HepG2 (cell line): ENCODE results near the gene RNH1. TPM values are rescaled to one million over a fixed set of nuclear protein-coding genes. Genes with fewer than 3 reads are reported as not detected.

Experiments used
- CHD4 ChIP-seq: fragments of 200-600 bp; sonication (generic); IDR thresholded peaks from 2 replicates; pipeline ENCODE4 v1.7.0; 2017; ENCODE audit warnings: mild to moderate bottlenecking, low read length, borderline replicate concordance
- FLYWCH1 ChIP-seq: sonication (generic); formaldehyde crosslinking; IDR thresholded peaks from 2 replicates; pipeline ENCODE4 v1.8.1; 2023; ENCODE audit warnings: mild to moderate bottlenecking, missing genetic modification reagents
- MIER2 ChIP-seq: IDR thresholded peaks from 2 replicates; pipeline ENCODE4 v1.6.1; 2016; ENCODE audit warnings: missing biosample characterization, missing genetic modification reagents
- MLLT10 ChIP-seq: sonication (generic); formaldehyde crosslinking; IDR thresholded peaks from 2 replicates; pipeline ENCODE4 v1.4.0; 2020; ENCODE audit warnings: missing genetic modification reagents
- MYNN ChIP-seq: sonication (generic); formaldehyde crosslinking; IDR thresholded peaks from 2 replicates; pipeline ENCODE4 v1.4.0; 2020; ENCODE audit warnings: mild to moderate bottlenecking, low read depth, missing genetic modification reagents
- NFIC ChIP-seq: IDR thresholded peaks from 2 replicates; pipeline ENCODE4 v1.6.1; 2012; ENCODE audit warnings: mild to moderate bottlenecking, low read length, inconsistent platforms
- TCF12 ChIP-seq, 2 experiments: fragments of 450-650 bp in 1 of 2; sonication (generic) in 1 of 2; formaldehyde crosslinking in 1 of 2; IDR thresholded peaks; 2 replicates each; pipeline versions ENCODE4 v1.6.1 to v1.8.0; 2017 to 2022; ENCODE audit warnings: antibody characterized with exemption in 1 of 2, mild to moderate bottlenecking in 1 of 2, missing genetic modification reagents in 1 of 2, moderate library complexity in 1 of 2
- ZBTB1 ChIP-seq: sonication (generic); formaldehyde crosslinking; IDR thresholded peaks from 2 replicates; pipeline ENCODE4 v1.4.0; 2020; ENCODE audit warnings: missing genetic modification reagents, borderline replicate concordance
- ZBTB7B ChIP-seq: sonication (generic); formaldehyde crosslinking; IDR thresholded peaks from 2 replicates; pipeline ENCODE4 v1.4.0; 2020; ENCODE audit warnings: missing genetic modification reagents
- ZFP36L2 ChIP-seq: sonication (generic); formaldehyde crosslinking; IDR thresholded peaks from 2 replicates; pipeline ENCODE4 v1.4.0; 2020; ENCODE audit warnings: missing genetic modification reagents
- ZNF274 ChIP-seq: sonication (generic); formaldehyde crosslinking; IDR thresholded peaks from 2 replicates; pipeline ENCODE4 v1.5.1; 2020; ENCODE audit warnings: mild to moderate bottlenecking, missing genetic modification reagents
- ZNF33A ChIP-seq: sonication (generic); formaldehyde crosslinking; IDR thresholded peaks from 2 replicates; pipeline ENCODE4 v1.5.1; 2020; ENCODE audit warnings: missing genetic modification reagents, mild to moderate bottlenecking, moderate library complexity, borderline replicate concordance
- polyA plus RNA-seq, 8 experiments: library from polyadenylated mRNA; depleted of rRNA in 3 of 8; stranded (reverse) in 7 of 8; unstranded in 1 of 8; fragments of >200 nt; fragmentation: Illumina TruSeq in 4 of 8; extraction: Trizol in 4 of 8; gene quantifications; 2 replicates each; pipeline versions ENCODE4 v1.2.1 to v1.2.3, GENCODE V29; 2011 to 2016; ENCODE audit warnings: low read depth in 4 of 8, missing spikeins in 1 of 8, mixed read lengths in 1 of 8; ENCODE audit not compliant: insufficient read depth in 1 of 8
- total RNA-seq, 5 experiments: library from RNA; depleted of rRNA; stranded (reverse); fragments of >200 nt; fragmentation: Illumina TruSeq; extraction: Trizol; gene quantifications; 2 replicates each; pipeline ENCODE4 v1.2.3, GENCODE V29; 2016; ENCODE audit warnings: low read depth in 1 of 5
- TF ChIP-seq, protein P1 (sequence below): fragments of 450-650 bp; IDR thresholded peaks from 2 replicates; pipeline ENCODE4 v1.6.1; 2017; ENCODE audit warnings: mild to moderate bottlenecking
- TF ChIP-seq, protein P2 (sequence below), 2 experiments: sonication (generic) in 1 of 2; formaldehyde crosslinking in 1 of 2; IDR thresholded peaks; 2 replicates each; pipeline versions ENCODE4 v1.6.1 to v1.9.0; 2014 to 2022; ENCODE audit warnings: antibody characterized with exemption in 1 of 2, borderline replicate concordance in 1 of 2, inconsistent platforms in 1 of 2, low read depth in 1 of 2, missing genetic modification reagents in 1 of 2
- TF ChIP-seq, protein P3 (sequence below): IDR thresholded peaks from 2 replicates; pipeline ENCODE4 v1.6.1; 2016; ENCODE audit warnings: mild to moderate bottlenecking, missing biosample characterization, missing genetic modification reagents
- TF ChIP-seq, protein P4 (sequence below): IDR thresholded peaks from 2 replicates; pipeline ENCODE4 v1.6.1; 2016
- TF ChIP-seq, protein P5 (sequence below): sonication (generic); formaldehyde crosslinking; IDR thresholded peaks from 2 replicates; pipeline ENCODE4 v1.5.0; 2020; ENCODE audit warnings: mild to moderate bottlenecking, missing genetic modification reagents

The RNH1 gene
- total and polyA plus RNA-seq, 2 of the 13 experiments (the other 11 are each of a cell fraction or from before 2014, with no cell fraction given): 36.0 to 74.1 TPM

DNA sequence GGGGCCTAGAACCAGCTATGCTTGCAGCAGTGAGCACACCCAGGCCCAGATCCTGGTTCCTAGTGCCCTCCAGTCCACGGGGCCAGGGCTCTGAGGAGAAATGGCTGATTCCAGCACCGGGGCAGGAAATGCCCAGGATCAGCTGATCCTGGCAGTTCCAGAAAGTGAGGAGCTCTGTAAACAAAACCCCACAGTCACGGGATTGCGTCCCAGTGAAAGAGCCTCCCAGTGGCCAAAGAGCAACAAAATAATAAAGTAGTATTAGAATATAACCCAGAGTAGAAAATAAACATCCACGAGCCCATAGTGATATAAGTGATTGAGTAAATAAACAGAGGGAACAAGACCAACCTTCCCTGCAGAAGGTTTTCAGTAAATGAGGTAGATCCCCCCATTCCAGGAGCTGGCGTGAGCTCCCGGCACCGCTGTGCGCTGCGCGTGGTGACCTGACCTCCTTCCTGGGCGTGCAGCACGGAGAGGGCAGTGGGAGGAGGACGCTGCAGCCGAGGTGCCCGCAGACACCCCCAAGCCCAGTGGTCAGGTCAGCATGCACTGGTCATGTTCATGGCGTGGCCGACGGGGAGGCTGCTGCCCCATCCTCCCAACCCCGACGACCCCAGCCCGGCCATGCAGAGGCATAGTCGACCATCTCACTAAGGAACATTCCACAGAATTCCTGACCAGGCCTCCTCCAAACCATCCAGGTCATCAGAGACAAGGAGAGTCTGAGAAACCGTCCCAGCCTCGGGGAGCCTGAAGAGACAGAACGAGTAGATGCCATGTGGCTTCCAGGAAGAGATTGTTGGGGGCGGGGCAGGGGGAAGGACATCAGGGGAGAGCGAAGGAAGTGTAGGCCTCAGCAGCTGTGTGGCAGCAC lies 37.1 kb downstream of the RNH1 start (continued):
- TF ChIP-seq, protein P1, sequence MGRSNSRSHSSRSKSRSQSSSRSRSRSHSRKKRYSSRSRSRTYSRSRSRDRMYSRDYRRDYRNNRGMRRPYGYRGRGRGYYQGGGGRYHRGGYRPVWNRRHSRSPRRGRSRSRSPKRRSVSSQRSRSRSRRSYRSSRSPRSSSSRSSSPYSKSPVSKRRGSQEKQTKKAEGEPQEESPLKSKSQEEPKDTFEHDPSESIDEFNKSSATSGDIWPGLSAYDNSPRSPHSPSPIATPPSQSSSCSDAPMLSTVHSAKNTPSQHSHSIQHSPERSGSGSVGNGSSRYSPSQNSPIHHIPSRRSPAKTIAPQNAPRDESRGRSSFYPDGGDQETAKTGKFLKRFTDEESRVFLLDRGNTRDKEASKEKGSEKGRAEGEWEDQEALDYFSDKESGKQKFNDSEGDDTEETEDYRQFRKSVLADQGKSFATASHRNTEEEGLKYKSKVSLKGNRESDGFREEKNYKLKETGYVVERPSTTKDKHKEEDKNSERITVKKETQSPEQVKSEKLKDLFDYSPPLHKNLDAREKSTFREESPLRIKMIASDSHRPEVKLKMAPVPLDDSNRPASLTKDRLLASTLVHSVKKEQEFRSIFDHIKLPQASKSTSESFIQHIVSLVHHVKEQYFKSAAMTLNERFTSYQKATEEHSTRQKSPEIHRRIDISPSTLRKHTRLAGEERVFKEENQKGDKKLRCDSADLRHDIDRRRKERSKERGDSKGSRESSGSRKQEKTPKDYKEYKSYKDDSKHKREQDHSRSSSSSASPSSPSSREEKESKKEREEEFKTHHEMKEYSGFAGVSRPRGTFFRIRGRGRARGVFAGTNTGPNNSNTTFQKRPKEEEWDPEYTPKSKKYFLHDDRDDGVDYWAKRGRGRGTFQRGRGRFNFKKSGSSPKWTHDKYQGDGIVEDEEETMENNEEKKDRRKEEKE: no peak
- no peak for TF ChIP-seq ZNF33A (CRISPR knock-in tag)
- TF ChIP-seq ZNF274 (CRISPR knock-in tag): 0 out of 2 replicates have a peak, but pooled peaks have one; percentile 15
- TF ChIP-seq MLLT10 (CRISPR knock-in tag): no peak
- no peak for TF ChIP-seq ZFP36L2 (CRISPR knock-in tag)
- TF ChIP-seq ZBTB7B (CRISPR knock-in tag): peak; percentile 46; the same call in 1 of the 2 replicates
- no peak for TF ChIP-seq MYNN (CRISPR knock-in tag)
- TF ChIP-seq, protein P2, sequence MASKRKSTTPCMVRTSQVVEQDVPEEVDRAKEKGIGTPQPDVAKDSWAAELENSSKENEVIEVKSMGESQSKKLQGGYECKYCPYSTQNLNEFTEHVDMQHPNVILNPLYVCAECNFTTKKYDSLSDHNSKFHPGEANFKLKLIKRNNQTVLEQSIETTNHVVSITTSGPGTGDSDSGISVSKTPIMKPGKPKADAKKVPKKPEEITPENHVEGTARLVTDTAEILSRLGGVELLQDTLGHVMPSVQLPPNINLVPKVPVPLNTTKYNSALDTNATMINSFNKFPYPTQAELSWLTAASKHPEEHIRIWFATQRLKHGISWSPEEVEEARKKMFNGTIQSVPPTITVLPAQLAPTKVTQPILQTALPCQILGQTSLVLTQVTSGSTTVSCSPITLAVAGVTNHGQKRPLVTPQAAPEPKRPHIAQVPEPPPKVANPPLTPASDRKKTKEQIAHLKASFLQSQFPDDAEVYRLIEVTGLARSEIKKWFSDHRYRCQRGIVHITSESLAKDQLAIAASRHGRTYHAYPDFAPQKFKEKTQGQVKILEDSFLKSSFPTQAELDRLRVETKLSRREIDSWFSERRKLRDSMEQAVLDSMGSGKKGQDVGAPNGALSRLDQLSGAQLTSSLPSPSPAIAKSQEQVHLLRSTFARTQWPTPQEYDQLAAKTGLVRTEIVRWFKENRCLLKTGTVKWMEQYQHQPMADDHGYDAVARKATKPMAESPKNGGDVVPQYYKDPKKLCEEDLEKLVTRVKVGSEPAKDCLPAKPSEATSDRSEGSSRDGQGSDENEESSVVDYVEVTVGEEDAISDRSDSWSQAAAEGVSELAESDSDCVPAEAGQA (IDR thresholded peaks at IDR 0.05; ENCODE audit: low read depth): no peak
- TF ChIP-seq, protein P2 (CRISPR knock-in tag; IDR thresholded peaks at IDR 0.05; ENCODE audit: borderline replicate concordance): no peak
- TF ChIP-seq FLYWCH1 (CRISPR knock-in tag): no peak
- TF ChIP-seq TCF12 (IDR thresholded peaks at IDR 0.05): no peak
- no peak for TF ChIP-seq TCF12 (CRISPR knock-in tag; IDR thresholded peaks at IDR 0.05)
- TF ChIP-seq, protein P3, sequence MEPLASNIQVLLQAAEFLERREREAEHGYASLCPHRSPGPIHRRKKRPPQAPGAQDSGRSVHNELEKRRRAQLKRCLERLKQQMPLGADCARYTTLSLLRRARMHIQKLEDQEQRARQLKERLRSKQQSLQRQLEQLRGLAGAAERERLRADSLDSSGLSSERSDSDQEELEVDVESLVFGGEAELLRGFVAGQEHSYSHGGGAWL (CRISPR knock-in tag): no peak; the same call in 1 of the 2 replicates
- TF ChIP-seq CHD4: no peak
- no peak for TF ChIP-seq ZBTB1
- TF ChIP-seq, protein P4, sequence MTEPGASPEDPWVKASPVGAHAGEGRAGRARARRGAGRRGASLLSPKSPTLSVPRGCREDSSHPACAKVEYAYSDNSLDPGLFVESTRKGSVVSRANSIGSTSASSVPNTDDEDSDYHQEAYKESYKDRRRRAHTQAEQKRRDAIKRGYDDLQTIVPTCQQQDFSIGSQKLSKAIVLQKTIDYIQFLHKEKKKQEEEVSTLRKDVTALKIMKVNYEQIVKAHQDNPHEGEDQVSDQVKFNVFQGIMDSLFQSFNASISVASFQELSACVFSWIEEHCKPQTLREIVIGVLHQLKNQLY: no peak
- no peak for TF ChIP-seq NFIC
- TF ChIP-seq, protein P5, sequence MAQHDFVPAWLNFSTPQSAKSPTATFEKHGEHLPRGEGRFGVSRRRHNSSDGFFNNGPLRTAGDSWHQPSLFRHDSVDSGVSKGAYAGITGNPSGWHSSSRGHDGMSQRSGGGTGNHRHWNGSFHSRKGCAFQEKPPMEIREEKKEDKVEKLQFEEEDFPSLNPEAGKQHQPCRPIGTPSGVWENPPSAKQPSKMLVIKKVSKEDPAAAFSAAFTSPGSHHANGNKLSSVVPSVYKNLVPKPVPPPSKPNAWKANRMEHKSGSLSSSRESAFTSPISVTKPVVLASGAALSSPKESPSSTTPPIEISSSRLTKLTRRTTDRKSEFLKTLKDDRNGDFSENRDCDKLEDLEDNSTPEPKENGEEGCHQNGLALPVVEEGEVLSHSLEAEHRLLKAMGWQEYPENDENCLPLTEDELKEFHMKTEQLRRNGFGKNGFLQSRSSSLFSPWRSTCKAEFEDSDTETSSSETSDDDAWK (CRISPR knock-in tag): no peak
- TF ChIP-seq MIER2 (CRISPR knock-in tag): no peak
